ENCODE measurements around the gene COA1.
"Not testable (repeated sequence)": the region's sequence is repeated elsewhere in the genome, so short reads cannot be mapped to it uniquely, and the experiment has no call there.

COA1 gene

GRCh38 chr7:43727003-43727402, 2.3 kb downstream of the COA1 start:
- DNase-seq (ENCODE audit: low read depth, low spot score) = no peak

GRCh38 chr7:43726466-43726865, 2.9 kb downstream of the COA1 start:
- DNase-seq (ENCODE audit: low read depth, low spot score) = no peak

GRCh38 chr7:43725251-43725650, 4.1 kb downstream of the COA1 start:
- DNase-seq (ENCODE audit: low read depth, low spot score) = no peak

- no peak for DNase-seq (ENCODE audit: low read depth, low spot score)
These were observed 6.3 kb downstream of the COA1 start for GRCh38 chr7:43723007-43723341.

- DNase-seq (ENCODE audit: low read depth, low spot score) = no peak
These were observed 8.0 kb downstream of the COA1 start for GRCh38 chr7:43721193-43721806.

GRCh38 chr7:43716598-43716997, 12.7 kb downstream of the COA1 start:
- DNase-seq (ENCODE audit: low read depth, low spot score) = no peak

- DNase-seq (ENCODE audit: low read depth, low spot score) = not testable (repeated sequence)
These were observed 13.4 kb downstream of the COA1 start for GRCh38 chr7:43715966-43716365.

GRCh38 chr7:43711503-43711902, 17.8 kb downstream of the COA1 start:
- no peak for DNase-seq (ENCODE audit: low read depth, low spot score)

- not testable (repeated sequence) for DNase-seq (ENCODE audit: low read depth, low spot score)
These were observed 21.3 kb downstream of the COA1 start for GRCh38 chr7:43708055-43708454.

GRCh38 chr7:43703573-43703972, 25.8 kb downstream of the COA1 start:
- DNase-seq (ENCODE audit: low read depth, low spot score) = no peak

- DNase-seq (ENCODE audit: low read depth, low spot score) = no peak
These were observed 26.3 kb downstream of the COA1 start for GRCh38 chr7:43702974-43703373.

- no peak for DNase-seq (ENCODE audit: low read depth, low spot score)
These were observed 27.4 kb downstream of the COA1 start for GRCh38 chr7:43701929-43702328.

- DNase-seq (ENCODE audit: low read depth, low spot score) = no peak
These were observed 27.8 kb downstream of the COA1 start for GRCh38 chr7:43701500-43701854.

- DNase-seq (ENCODE audit: low read depth, low spot score) = no peak
These were observed 28.4 kb downstream of the COA1 start for GRCh38 chr7:43700646-43701499.

GRCh38 chr7:43700059-43700501, 29.2 kb downstream of the COA1 start:
- DNase-seq (ENCODE audit: low read depth, low spot score) = no peak

- DNase-seq (ENCODE audit: low read depth, low spot score) = no peak
These were observed 30.7 kb downstream of the COA1 start for GRCh38 chr7:43698460-43699255.

GRCh38 chr7:43697690-43698089, 31.6 kb downstream of the COA1 start:
- no peak for DNase-seq (ENCODE audit: low read depth, low spot score)

GRCh38 chr7:43695365-43695764, 34.0 kb downstream of the COA1 start:
- DNase-seq (ENCODE audit: low read depth, low spot score) = no peak

GRCh38 chr7:43694399-43694748, 34.9 kb downstream of the COA1 start:
- no peak for DNase-seq (ENCODE audit: low read depth, low spot score)

- DNase-seq (ENCODE audit: low read depth, low spot score) = no peak
These were observed 35.5 kb downstream of the COA1 start for GRCh38 chr7:43693687-43694398.

GRCh38 chr7:43692582-43693373, 36.5 kb downstream of the COA1 start:
- no peak for DNase-seq (ENCODE audit: low read depth, low spot score)
